Measurements from ENCODE around the gene CAD.
"Not testable (repeated sequence)": the region's sequence is repeated elsewhere in the genome, so short reads cannot be mapped to it uniquely, and the experiment has no call there.

The CAD gene

DNA sequence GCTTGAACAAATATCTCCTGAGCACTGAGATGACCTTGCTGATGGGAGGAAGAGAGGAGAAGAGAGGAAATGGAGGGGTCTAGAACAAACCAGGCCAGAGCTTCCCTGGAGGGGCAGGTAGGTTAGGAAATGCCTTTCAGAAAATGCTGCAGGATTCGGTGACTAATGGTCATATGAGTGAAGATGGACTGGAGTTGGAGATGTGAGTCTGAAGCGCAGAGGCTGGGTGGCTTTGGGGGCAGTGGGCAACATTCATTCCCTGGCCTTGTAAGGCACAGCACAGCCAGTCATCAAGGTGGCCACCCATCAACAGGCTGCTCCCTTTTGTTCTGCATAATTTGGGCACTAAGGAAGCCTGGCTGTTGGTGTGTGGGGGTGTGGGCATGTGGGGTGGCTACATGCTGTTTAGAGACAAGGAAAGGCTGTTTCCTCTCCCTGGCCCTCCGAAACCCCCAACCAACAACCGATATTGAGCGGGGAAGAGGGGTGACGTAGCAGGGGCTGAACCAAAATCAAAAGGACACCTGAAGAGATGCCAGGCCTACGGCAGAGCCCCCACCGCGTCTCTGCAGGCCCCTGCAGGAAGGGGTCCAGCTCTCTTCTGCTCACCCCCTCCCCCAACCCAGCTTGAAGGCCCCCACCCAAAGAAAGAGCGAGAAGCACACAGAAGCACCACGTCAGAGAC lies 44.2 kb downstream of the CAD start:
- no peak for DNase-seq

DNA sequence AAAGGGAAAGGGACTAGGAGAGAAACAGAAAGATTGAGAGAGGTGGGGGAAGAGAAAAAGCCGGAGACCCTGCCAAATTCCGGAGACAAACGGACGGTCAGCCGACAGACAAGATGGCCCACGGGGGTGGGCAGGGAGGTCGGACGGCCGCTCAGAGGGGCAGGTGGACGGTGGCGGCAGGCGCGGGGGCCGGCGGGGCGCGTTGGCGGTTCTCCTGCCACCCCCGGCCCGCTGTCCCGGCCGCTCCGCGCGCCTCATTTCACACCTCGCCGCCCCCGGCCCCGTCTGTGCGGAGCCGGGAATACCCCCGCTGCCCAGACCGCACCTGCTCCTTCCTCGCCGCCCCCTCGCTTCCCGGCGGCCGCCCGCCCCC lies 44.7 kb downstream of the CAD start:
- no peak for DNase-seq

- DNase-seq = peak; percentile 66 to 79
These were observed 45.5 kb downstream of the CAD start, which contains the start of gene SLC30A3 for GRCh38 chr2:27262379-27263286. SLC30A3 (minus strand) TSS chr2:27263047; CDS start chr2:27262906, 141 bp downstream.

GRCh38 chr2:27263287-27264252 lies 46.4 kb downstream of the CAD start:
- no peak for DNase-seq

DNA sequence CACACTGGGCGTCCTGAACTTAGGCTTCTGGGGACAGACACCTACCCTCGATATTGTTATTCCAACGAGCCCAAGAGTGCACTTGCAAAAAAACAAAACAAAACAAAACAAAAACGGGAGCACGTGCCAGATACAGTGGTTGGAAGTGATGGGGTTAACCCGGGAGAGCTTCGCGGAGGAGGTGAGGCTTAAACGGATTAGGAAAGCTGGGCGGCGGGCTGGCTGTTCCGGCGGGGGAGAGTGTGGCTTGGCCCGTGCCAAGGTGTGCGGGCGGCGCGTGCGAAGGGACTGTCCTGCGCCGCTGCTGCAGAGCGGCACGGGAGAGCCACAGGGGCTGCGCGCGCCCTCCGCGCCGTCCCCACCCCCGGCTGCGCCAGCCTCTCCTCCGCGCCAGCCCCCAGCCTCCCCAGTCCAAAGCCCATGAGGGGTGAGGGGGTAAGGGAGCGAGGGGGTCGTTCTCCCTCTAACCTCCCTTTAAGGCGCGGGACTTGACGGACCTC lies 47.1 kb downstream of the CAD start:
- no peak for DNase-seq

DNA sequence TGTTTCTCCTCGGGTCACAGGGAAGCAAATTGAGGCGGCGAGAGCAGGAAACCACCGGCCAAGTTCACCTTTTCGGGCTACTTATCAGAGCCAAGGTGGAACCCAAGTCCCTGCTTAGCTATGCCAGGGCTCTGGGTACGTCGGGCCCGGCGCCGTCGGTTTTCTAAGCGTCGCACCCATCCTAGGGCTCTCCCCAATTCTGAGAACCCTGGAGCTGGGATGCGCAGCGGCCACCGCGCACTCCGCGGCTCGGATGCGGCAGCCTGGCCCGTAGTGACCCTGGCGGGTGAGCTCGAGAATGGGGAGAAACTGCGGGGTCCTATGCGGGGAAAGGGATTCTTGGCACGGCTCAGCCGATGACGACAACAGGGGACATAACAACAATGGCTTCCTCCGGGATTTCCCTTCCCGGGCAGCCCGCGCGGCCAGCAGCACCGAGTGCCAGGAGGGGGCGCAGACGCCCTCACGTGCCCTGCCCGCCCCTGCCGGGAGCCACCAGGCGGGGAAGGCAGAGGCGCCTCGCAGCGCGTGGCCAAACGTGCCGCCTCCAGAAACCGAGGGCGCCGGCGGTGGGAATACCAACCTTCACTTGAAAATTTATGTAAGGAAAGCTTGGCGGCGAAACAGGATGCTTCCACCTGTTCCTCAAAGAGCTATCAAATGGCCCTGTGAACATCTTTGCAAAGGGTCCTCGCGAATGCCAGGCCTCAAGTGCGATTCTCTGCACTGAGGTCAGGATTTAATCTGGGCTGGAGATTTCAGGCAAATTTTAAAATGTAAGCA lies 47.8 kb downstream of the CAD start:
- DNase-seq = peak; percentile 45 to 75

DNA sequence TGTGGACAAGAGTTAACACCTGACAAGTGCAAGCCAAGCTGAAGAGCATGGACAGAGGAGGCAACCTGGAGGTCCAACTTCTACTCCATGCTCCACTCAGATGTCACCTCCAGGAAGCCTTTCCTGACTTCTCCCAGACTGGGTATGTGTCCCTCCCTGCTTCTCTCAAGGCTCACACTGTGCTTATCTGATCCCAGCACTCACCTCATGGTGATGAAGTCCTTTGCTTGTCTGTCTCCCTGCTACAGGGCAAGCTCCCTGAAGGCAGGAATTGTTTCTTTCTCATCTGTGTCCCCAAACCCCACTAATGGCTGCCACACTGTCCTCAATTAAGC lies 48.3 kb downstream of the CAD start:
- no peak for DNase-seq

- not testable (repeated sequence) for DNase-seq
These were observed 51.1 kb downstream of the CAD start for GRCh38 chr2:27268296-27268695.

DNA sequence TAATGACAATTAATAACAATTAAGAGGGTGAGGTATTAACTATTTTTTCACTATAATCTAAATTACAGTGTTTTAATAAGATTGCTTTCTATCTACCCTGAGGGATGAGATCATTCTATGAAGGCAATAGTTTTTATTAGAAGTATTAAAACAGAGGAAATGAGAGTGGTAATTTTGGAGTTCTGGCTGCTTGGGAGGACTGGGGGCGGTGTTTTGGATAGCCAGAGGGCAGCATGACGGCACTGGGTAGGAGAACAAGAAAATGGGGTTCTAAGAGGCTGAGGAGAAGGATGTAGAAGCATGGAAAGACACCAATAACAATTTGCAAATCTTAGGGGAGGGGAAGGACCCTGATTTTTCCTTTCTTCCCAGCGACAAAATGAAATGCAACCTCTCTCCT lies 53.0 kb downstream of the CAD start:
- no peak for DNase-seq

- no peak for DNase-seq
These were observed 53.5 kb downstream of the CAD start for GRCh38 chr2:27270670-27271069.

- DNase-seq = no peak
These were observed 54.6 kb downstream of the CAD start for GRCh38 chr2:27271631-27272340.

DNA sequence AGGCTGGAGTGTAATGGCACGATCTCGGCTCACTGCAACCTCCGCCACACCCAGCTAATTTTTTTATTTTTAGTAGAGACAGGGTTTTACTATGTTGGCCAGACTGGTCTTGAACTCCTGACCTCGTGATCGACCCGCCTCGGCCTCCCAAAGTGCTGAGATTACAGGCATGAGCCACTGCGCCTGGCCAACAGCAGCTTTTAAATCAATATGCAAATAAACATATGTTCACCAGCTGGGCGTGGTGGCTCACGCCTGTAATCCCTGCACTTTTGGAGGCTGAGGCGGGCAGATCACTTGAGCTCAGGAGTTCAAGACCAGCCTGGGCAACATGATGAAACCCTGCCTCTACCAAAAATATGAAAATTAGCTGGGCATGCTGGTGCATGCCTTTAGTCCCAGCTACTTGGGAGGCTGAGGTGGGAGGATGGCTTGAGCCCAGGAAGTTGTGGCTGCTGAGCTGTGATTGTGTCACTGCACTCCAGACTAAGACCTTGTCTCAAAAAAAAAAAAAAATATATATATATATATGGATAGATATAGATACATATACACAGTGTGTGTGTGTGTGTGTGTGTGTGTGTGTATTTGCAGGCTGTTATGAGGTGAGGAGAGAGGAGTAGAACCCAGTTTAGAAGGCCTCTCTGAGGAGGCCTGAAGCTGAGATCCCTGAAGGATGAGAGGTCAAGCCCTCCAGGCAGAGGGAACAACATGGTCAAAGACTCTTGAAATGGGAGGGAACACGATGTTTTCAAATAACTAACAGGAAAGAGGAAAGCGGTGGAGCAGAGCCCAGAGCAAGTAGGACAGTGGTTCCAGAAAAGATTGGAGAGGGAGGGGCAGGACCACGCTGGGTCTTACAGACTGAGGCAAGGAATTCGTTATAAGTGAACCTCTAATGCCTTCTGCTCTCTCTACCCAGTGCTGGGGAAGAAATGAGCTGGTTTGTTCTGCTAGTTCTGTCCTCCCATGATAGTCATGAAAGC lies 55.7 kb downstream of the CAD start:
- not testable (repeated sequence) for DNase-seq

DNA sequence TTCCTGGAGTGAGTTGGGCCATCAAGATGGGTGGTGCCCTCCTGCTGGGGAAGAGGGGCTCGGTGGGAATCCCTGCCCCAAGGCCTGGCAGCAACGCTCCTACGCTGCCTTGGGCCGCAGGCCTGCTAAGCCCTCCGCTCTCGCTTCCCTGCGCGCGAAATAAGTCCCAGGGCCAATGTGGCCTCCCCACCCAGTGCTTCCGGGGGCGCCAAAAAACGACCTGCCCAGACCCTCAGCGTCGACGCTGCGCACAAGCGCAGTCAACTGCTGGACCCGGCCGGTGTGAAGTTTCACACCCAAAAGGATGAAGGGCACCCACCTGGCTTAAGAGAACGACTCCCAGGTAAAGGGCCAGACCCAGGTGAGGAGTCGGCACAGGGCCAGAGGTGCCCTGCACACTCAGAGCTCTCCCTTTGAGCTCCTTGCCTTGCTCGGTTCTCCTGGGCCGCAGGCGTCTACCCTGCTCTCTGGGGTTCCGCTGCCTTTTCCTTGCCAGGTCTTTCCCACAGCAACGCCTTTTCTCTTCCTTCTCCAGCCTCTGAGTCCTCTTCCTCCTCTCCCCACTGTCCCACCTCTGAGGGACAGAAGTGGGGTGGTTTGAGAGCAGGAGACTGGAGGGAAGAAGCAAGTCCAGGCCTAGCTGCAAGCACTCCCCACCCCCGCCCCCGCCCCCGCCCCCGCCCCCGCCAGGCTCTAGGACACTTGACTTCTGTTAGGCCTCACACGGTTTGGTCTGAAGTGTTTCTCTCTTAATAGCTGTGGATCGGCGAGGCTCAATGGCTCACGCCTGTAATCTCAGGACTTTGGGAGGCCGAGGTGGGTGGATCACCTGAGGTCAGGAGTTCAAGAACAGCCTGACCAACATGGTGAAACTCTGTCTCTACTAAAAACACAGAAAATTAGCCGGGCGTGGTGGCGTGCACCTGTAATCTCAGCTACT lies 58.3 kb downstream of the CAD start, which contains the start of gene DNAJC5G:
Gene DNAJC5G (plus strand): TSS at position 223 of the 940 bp plus-strand sequence. CDS start 1,296 bp downstream, outside the sequence.
- DNase-seq = no peak

- DNase-seq = no peak
These were observed 60.8 kb downstream of the CAD start for GRCh38 chr2:27278010-27278409.

GRCh38 chr2:27280826-27281225 lies 63.7 kb downstream of the CAD start:
- no peak for DNase-seq

DNA sequence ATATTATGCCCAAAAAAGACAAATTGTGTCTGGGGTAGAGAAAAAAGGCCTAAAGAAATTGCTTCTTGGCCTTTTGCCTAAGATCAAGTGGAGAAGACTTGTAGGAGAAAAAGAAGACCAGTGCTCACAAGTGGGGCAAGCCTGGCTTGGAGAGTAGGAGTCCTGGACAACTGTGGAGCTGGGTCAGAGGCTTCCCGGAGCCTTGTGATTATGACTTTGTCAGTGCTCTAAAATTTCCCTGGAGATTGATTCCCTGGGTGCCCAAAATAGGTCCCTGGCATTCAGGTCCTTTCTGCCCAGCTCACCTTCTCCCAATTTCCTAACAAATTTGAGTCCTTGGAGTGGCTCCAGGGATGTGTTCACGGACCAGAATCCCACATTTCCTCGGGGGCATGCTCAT lies 64.3 kb downstream of the CAD start:
- DNase-seq = no peak

DNA sequence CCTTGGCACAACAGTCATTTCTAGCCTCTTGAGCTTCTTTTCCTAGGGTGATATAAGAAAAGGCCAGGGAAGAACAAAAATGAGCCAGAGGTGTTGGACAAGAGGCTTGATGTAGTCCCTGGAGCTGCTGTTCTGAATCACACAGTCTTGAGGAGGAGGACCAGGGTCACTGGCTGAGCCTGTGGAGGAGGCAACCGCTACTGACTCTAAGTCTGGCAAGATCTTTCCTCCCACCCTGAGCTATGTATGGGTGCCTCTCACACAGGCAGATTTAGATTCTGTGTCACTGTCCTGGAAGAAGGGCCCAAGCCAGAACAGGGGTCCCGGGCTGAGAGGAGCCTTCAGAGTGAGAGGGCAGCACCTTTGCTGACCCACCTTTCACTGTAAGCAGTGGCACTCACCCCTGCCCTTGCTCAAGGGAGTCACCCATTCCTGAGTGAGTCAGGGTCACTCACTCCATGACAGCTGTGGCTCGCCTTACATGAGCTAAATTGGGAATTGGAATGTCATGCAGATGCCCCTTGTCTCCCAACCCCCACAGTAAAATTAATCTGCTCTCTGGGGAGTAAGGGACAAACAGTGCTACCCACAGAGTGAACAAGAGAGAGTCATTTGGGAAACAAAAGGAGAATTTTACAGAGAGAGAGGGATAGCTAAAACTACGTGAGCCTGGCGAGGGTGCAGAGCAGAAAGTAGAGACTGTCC lies 64.8 kb downstream of the CAD start, which contains the start of gene TRIM54:
Gene TRIM54 (plus strand): TSS at position 575 of the 705 bp plus-strand sequence. CDS start 303 bp downstream, outside the sequence.
- DNase-seq = no peak

DNA sequence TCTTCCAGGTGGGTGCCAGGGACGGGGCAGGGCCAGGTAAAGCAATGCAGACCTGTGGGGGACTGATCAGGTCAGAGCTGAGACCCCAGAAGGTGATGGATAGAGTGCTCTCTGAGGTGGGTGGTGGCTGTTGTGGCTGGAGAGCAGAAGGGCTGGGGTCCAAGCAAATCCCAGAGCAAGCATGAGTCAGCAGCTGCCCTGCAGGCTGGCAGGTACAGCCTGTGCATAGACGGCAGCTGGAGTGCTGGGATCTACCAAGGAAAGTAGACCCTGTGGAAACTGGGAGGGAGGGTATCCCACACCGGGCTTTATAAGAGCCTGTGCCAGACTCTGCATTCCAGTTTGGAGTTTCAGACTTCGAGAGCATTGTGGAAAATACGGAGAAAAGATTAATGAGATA lies 65.7 kb downstream of the CAD start:
- DNase-seq = no peak
